GM12865 (cell line): Measurements from ENCODE around the gene HMOX1.

Source experiments
- DNase-seq: peaks from one replicate; pipeline ENCODE4 v3.0.0; 2010; ENCODE audit warnings: low read depth
- H3K4me3 ChIP-seq: 2 replicates; pipeline ENCODE4 v1.5.1; 2011; ENCODE audit warnings: mild to moderate bottlenecking, low read depth, low read length, control low read depth
- CTCF ChIP-seq: IDR thresholded peaks from 2 replicates; pipeline ENCODE4 v1.5.1; 2011; ENCODE audit warnings: low read length, control low read depth, low read depth, inconsistent platforms; ENCODE audit not compliant: insufficient read depth; ENCODE audit errors: missing control alignments

HMOX1 gene

GRCh38 chr22:35424081-35424480, 43.2 kb downstream of the HMOX1 start:
- TF ChIP-seq CTCF, result no peak
- no peak overlapping the region for H3K4me3 ChIP-seq
- no peak for DNase-seq

DNA sequence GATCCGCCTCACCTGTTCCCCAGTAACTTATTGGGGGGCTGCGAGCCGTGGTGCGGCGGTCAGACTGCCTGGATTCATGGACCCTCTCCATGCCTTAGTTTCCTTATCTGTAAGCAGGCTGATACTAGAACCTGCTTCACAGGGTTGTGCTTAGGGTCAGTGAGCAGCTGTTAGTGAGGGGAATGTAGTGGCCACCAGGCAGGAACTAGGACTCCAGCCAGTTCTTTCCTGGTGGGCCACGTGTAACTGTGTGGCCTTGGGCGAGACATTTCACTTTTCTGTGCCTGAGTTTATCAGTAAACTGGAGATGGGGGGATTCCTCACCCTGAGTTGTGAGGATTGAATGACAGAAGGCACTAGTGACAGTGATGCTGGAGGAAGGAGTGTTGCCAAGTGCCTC, 43.9 kb downstream of the HMOX1 start:
- no peak overlapping the region for H3K4me3 ChIP-seq
- TF ChIP-seq CTCF, result no peak
- no peak for DNase-seq

- no peak overlapping the region for H3K4me3 ChIP-seq
- TF ChIP-seq CTCF, result no peak
- no peak for DNase-seq
Observed at GRCh38 chr22:35425546-35425945, 44.6 kb downstream of the HMOX1 start.

GRCh38 chr22:35425971-35426800, 45.3 kb downstream of the HMOX1 start:
- no peak overlapping the region for H3K4me3 ChIP-seq
- DNase-seq, result no peak
- TF ChIP-seq CTCF, result no peak

DNA sequence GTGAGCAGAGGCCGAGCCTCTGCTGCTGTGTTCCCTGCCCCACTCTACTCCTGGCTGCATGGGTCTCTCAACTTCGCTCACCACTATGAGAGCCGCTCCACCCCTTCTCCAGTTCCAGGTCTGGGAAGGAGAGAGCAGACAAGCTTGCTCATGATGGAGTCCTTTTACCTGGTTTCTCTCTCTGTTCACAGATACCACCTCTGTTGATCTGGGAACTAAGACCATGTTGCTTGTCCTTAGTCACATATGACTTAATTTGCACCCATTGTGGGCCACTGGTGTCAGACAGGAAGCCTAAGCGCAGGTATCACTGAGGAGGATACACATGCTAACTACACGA, 45.9 kb downstream of the HMOX1 start:
- TF ChIP-seq CTCF, result no peak
- no peak for DNase-seq

GRCh38 chr22:35430897-35431322, 50.0 kb downstream of the HMOX1 start:
- peak; percentile 73 for TF ChIP-seq CTCF
- no peak overlapping the region for H3K4me3 ChIP-seq
- peak; percentile 55 for DNase-seq

More for the DNA sequence above, 45.9 kb downstream of the HMOX1 start:
- no peak overlapping the region for H3K4me3 ChIP-seq
